Prostate gland (tissue), 2 donors: ENCODE results near the gene KRTAP9-9.

ENCODE experiments used
- POLR2A ChIP-seq: fragments of 450-650 bp; IDR thresholded peaks from one replicate; pipeline ENCODE4 v1.6.1; 2016; ENCODE audit warnings: antibody characterized with exemption, mild to moderate bottlenecking
- POLR2AphosphoS5 ChIP-seq: sonication (generic); formaldehyde crosslinking; IDR thresholded peaks from one replicate; pipeline ENCODE4 v1.6.1; 2017; ENCODE audit warnings: antibody characterized with exemption
- TF ChIP-seq, protein P1 (sequence below), 4 experiments: fragments of 200-600 bp in 2 of 4; fragments of 450-650 bp in 2 of 4; sonication (generic) in 2 of 4; IDR thresholded peaks; 1 replicate in 3 of 4; 2 replicates in 1 of 4; pipeline ENCODE4 v1.5.1; 2016 to 2019; ENCODE audit warnings: antibody characterized with exemption in 4 of 4, mild to moderate bottlenecking in 2 of 4, moderate library complexity in 2 of 4

DNA sequence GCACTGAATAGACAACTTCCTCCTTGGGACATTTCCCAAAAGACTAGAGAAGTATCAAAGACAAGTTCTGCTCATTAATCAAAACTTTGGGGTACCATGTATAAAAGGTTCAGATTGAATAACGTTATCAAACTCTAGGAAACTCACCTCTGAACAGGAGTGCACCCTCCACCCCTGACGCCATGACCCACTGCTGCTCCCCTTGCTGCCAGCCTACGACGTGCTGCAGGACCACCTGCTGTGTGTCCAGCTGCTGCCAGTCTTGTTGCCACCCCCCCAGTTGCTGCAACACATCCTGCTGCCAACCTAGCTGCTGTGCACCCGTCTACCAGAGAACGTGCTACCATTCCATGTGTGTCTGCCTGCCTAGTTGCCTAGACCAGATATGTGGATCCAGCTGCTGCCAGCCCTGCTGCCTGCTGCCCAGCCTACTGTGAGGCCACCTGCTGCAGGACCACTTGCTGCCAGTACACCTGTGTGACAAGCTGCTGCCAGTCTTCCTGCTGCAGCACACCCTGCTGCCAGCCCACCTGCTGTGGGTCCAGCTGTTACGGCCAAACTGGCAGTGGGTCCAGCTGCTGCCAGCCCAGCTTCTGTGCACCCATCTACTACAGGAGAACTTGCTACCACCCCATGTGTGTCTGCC, 42.5 kb upstream of the KRTAP9-9 start:
- no peak for TF ChIP-seq POLR2A
- TF ChIP-seq, protein P1, sequence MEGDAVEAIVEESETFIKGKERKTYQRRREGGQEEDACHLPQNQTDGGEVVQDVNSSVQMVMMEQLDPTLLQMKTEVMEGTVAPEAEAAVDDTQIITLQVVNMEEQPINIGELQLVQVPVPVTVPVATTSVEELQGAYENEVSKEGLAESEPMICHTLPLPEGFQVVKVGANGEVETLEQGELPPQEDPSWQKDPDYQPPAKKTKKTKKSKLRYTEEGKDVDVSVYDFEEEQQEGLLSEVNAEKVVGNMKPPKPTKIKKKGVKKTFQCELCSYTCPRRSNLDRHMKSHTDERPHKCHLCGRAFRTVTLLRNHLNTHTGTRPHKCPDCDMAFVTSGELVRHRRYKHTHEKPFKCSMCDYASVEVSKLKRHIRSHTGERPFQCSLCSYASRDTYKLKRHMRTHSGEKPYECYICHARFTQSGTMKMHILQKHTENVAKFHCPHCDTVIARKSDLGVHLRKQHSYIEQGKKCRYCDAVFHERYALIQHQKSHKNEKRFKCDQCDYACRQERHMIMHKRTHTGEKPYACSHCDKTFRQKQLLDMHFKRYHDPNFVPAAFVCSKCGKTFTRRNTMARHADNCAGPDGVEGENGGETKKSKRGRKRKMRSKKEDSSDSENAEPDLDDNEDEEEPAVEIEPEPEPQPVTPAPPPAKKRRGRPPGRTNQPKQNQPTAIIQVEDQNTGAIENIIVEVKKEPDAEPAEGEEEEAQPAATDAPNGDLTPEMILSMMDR (IDR thresholded peaks at IDR 0.05), result no peak
- TF ChIP-seq POLR2AphosphoS5, result no peak
